Gastrocnemius medialis (tissue), 4 donors: Measurements from ENCODE around the gene HIVEP3.

Experiments
- CTCF ChIP-seq, 5 experiments: fragments of 450-650 bp in 3 of 5; fragments of 200-600 bp in 2 of 5; sonication (generic) in 2 of 5; IDR thresholded peaks in 4 of 5; conservative IDR thresholded peaks in 1 of 5; 1 replicate in 4 of 5; 2 replicates in 1 of 5; pipeline ENCODE4 v1.5.1; 2016 to 2019; ENCODE audit warnings: antibody characterized with exemption in 5 of 5, mild to moderate bottlenecking in 3 of 5, moderate library complexity in 3 of 5
- POLR2A ChIP-seq, 2 donors: fragments of 450-650 bp; IDR thresholded peaks; one replicate each; pipeline ENCODE4 v1.6.1; 2017; ENCODE audit warnings: antibody characterized with exemption in 2 of 2, mild to moderate bottlenecking in 2 of 2, moderate library complexity in 2 of 2

GRCh38 chr1:41856944-41857285 lies 61.8 kb downstream of the HIVEP3 start:
- no peak for TF ChIP-seq CTCF (IDR thresholded peaks at IDR 0.05 in 4 of 5, conservative IDR thresholded peaks at IDR 0.05 in 1 of 5)
- no peak for TF ChIP-seq POLR2A (IDR thresholded peaks at IDR 0.05)
